Tibial nerve (tissue), 4 donors: ENCODE data around the gene ADPGK.

Experiments used
- CTCF ChIP-seq, 5 experiments: fragments of 200-600 bp in 3 of 5; fragments of 450-650 bp in 2 of 5; sonication (generic) in 3 of 5; IDR thresholded peaks; one replicate each; pipeline ENCODE4 v1.5.1; 2016 to 2019; ENCODE audit warnings: antibody characterized with exemption in 5 of 5, mild to moderate bottlenecking in 3 of 5, moderate library complexity in 2 of 5
- EP300 ChIP-seq, 2 donors: sonication (generic); formaldehyde crosslinking; IDR thresholded peaks; one replicate each; pipeline ENCODE4 v1.6.1; 2017; ENCODE audit warnings: antibody characterized with exemption in 2 of 2, mild to moderate bottlenecking in 1 of 2
- POLR2A ChIP-seq, 2 donors: fragments of 450-650 bp; IDR thresholded peaks; one replicate each; pipeline ENCODE4 v1.6.1; 2017; ENCODE audit warnings: antibody characterized with exemption in 2 of 2, mild to moderate bottlenecking in 2 of 2, moderate library complexity in 2 of 2

GRCh38 chr15:72727154-72727553, 56.4 kb downstream of the ADPGK start:
- TF ChIP-seq POLR2A (IDR thresholded peaks at IDR 0.05) (no peak), EP300 (IDR thresholded peaks at IDR 0.05) (no peak), CTCF (IDR thresholded peaks at IDR 0.05) (no peak)
